ENCODE results near the gene ZNF555. TPM values are rescaled to one million over a fixed set of nuclear protein-coding genes. Genes with fewer than 3 reads are reported as not detected.

The ZNF555 gene
- total RNA-seq, 3 donors from 2014 or later (not counting 1 experiment from before 2014, with no cell fraction given): 2.0 to 4.6 (median 2.9) TPM

DNA sequence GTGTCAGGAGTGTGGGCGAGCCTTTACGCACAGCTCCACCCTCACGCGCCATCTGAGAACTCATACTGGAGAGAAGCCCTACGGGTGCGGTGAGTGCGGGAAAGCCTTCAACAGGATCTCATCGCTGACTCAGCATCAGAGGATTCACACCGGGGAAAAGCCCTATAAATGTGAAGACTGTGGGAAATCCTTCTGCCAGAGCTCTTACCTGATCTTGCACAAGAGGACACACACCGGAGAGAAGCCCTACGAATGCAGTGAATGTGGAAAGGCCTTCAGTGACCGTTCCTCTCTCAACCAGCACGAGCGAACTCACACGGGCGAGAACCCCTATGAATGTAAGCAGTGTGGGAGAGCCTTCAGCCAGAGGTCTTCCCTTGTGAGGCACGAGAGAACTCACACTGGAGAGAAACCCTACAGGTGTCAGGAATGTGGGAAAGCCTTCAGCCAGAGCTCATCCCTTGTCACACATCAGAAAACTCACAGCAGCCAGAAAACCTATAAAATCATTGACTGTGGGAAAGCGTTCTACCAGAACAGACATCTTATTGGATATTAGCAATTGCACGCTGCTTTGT, 6.9 kb upstream of the ZNF555 start:
- no peak overlapping the region for H3K27ac Mint-ChIP-seq
- H3K4me1 Mint-ChIP-seq: no peaks in the 10 kb centered on the region

DNA sequence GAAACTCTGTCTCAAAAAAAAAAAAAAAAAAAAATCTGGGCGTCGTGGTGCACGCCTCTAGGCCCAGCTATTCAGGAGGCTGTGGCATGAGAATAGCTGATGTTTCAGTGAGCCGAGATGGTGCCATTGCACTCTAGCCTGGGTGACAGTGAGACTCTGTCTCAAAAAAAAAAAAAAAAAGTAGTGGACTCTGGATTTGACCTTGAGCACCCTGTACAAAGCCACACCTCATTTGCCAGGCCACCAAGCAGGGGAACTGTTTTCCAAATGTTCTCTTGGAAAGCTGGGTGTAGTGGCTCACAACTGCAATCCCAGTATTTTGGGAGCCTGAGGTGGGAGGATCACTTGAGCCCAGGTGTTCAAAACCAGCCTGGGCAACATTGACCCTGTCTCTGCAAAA, 3.8 kb upstream of the ZNF555 start:
- ATAC-seq (no peak), DNase-seq (no peak)
- H3K4me1 Mint-ChIP-seq: peaks cover 4 to 9% of the 10 kb centered on the region in 2 donors
- Histone ChIP-seq H3K36me3 (ENCODE audit: control insufficient read depth, insufficient read depth, low read length) (peaks cover 11% of the 10 kb centered on the region), H3K27me3 (ENCODE audit: control insufficient read depth, insufficient read depth, low read length) (no peaks in the 10 kb centered on the region), H3K4me3 (ENCODE audit: low read length) (no peak overlapping the region), H3K27ac (ENCODE audit: low read length) (no peak overlapping the region), H3K4me1 (ENCODE audit: control insufficient read depth, insufficient read depth, low read length) (peaks cover 11% of the 10 kb centered on the region), H3K9me3 (ENCODE audit: control insufficient read depth, insufficient read depth, low read length) (peaks cover 38% of the 10 kb centered on the region)
- H3K4me3 Mint-ChIP-seq: no peak overlapping the region
- peaks cover 6 to 8% of the 10 kb centered on the region in 2 donors for H3K9me3 Mint-ChIP-seq
- H3K27me3 Mint-ChIP-seq (ENCODE audit: low read depth in 2 of 2): no peaks in the 10 kb centered on the region
- peaks cover 21% of the 10 kb centered on the region for H3K36me3 Mint-ChIP-seq
- H3K27ac Mint-ChIP-seq: no peak overlapping the region
- intact Hi-C loops (cut with micrococcal nuclease): no loop called here
- 94% methylated on average over 3 of the region's 4 CpGs for WGBS (ENCODE audit: insufficient coverage)
- TF ChIP-seq CTCF (IDR thresholded peaks at IDR 0.05): no peak

More for the DNA sequence above, 6.9 kb upstream of the ZNF555 start:
- peaks cover 45% of the 10 kb centered on the region for H3K9me3 ChIP-seq (ENCODE audit: control insufficient read depth, insufficient read depth, low read length)
- peaks cover 11% of the 10 kb centered on the region for H3K36me3 ChIP-seq (ENCODE audit: control insufficient read depth, insufficient read depth, low read length)
- 99% methylated on average over 18 of the region's 19 CpGs for WGBS (ENCODE audit: insufficient coverage)
- intact Hi-C loops (cut with micrococcal nuclease): no loop called here
- Mint-ChIP-seq H3K27me3 (ENCODE audit: low read depth in 2 of 2) (no peaks in the 10 kb centered on the region), H3K36me3 (peaks cover 21% of the 10 kb centered on the region), H3K9me3 (peaks cover 6 to 8% of the 10 kb centered on the region in 2 donors), H3K4me3 (no peak overlapping the region)
- H3K4me1 ChIP-seq (ENCODE audit: control insufficient read depth, insufficient read depth, low read length): no peaks in the 10 kb centered on the region
- H3K27me3 ChIP-seq (ENCODE audit: control insufficient read depth, insufficient read depth, low read length): no peaks in the 10 kb centered on the region
- no peak for TF ChIP-seq CTCF (IDR thresholded peaks at IDR 0.05)
- no peak for DNase-seq
- H3K27ac ChIP-seq (ENCODE audit: low read length): no peak overlapping the region
- ATAC-seq: no peak
- H3K4me3 ChIP-seq (ENCODE audit: low read length): no peak overlapping the region

DNA sequence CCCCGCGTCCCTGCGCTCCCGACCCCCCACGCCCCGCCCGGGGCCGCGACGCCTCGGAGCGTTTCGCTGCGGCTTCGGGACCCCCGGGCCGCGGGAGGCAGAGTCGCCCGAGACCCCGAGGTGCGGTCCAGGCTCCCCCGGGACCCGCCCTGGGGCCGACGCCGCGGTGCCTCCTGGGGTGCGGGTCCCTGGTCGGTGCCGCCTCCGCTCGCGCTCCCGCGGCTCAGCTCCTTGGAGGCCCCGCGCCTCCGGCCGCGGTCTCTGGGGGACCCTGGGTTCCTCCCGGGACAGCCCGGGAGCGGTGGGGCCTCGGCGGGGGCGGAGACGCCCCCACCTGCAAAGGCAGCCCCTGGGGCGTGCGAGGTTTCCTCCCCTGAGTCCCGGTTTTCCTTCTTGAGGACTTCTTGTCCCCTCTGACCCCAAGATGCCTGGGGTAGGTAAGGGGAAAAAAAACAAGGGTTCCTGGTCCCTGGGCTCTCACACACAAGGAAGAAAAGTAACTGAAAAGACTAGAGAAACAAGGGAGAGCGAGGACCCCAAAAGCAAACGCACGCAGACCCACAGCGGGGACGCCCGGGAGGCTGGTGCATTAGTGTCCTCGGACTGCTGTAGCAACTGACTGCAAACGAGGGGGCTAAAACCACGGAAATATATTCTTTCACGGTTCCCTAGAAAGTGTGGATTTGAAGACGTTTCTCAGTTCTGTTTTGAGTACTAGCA, 740 bp downstream of the ZNF555 start:
- H3K4me1 ChIP-seq (ENCODE audit: control insufficient read depth, insufficient read depth, low read length): peaks cover 13% of the 10 kb centered on the region
- intact Hi-C loops (cut with micrococcal nuclease): no loop called here
- Mint-ChIP-seq H3K4me3 (peak overlapping the region; percentile 65), H3K9me3 (peaks cover 0 to 2% of the 10 kb centered on the region in 2 donors), H3K27ac (peak overlapping the region in 1 of 2 donors; percentile 57), H3K27me3 (ENCODE audit: low read depth in 2 of 2) (no peaks in the 10 kb centered on the region), H3K36me3 (no peaks in the 10 kb centered on the region), H3K4me1 (peaks cover 6 to 13% of the 10 kb centered on the region in 2 donors)
- DNase-seq (peak in 1 of 2 donors; percentile 23), ATAC-seq (no peak)
- no peaks in the 10 kb centered on the region for H3K9me3 ChIP-seq (ENCODE audit: control insufficient read depth, insufficient read depth, low read length)
- H3K27me3 ChIP-seq (ENCODE audit: control insufficient read depth, insufficient read depth, low read length): no peaks in the 10 kb centered on the region
- no peaks in the 10 kb centered on the region for H3K36me3 ChIP-seq (ENCODE audit: control insufficient read depth, insufficient read depth, low read length)
- H3K4me3 ChIP-seq (ENCODE audit: low read length): peak overlapping the region; percentile 29
- no peak overlapping the region for H3K27ac ChIP-seq (ENCODE audit: low read length)
- 6% methylated on average over 62 of the region's 62 CpGs for WGBS (ENCODE audit: insufficient coverage)
- TF ChIP-seq CTCF (IDR thresholded peaks at IDR 0.05): no peak
